ENCODE data around the gene RNF14.

DNA sequence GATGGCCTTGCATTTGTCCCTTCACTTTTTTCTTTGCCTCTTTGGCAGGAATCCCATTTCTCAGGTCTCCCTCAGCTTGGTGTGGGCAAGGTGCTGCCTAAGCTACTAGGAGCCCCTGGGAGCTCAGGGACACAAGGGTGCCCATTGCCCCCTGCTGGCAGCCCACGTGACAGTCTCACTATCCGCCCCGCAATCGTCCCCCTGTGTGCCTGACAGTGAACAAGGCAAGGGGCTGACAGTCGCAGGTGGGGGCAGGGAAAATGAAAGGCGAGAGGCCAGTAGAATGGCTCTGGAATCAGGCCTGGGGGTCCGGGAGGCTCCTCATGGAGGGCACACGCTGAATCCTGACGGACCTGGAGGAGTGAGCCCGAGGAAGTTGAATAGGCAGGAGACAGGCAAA lies 8.9 kb upstream of the RNF14 start:
- TF ChIP-seq, protein P1, sequence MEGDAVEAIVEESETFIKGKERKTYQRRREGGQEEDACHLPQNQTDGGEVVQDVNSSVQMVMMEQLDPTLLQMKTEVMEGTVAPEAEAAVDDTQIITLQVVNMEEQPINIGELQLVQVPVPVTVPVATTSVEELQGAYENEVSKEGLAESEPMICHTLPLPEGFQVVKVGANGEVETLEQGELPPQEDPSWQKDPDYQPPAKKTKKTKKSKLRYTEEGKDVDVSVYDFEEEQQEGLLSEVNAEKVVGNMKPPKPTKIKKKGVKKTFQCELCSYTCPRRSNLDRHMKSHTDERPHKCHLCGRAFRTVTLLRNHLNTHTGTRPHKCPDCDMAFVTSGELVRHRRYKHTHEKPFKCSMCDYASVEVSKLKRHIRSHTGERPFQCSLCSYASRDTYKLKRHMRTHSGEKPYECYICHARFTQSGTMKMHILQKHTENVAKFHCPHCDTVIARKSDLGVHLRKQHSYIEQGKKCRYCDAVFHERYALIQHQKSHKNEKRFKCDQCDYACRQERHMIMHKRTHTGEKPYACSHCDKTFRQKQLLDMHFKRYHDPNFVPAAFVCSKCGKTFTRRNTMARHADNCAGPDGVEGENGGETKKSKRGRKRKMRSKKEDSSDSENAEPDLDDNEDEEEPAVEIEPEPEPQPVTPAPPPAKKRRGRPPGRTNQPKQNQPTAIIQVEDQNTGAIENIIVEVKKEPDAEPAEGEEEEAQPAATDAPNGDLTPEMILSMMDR (IDR thresholded peaks at IDR 0.05) = peak in 2 of 6 experiments; percentile 2 to 31
- no peak for TF ChIP-seq POLR2A (IDR thresholded peaks at IDR 0.05)

All from esophagus squamous epithelium (tissue), 4 donors.